ENCODE measurements around the gene TGM4. TPM values are rescaled to one million over a fixed set of nuclear protein-coding genes. Genes with fewer than 3 reads are reported as not detected.

TGM4 gene
- total and polyA plus RNA-seq, 2 donors (not counting 1 experiment from before 2014, with no cell fraction given), result not detected

- POLR2A ChIA-PET, result no interaction called here
Observed at GRCh38 chr3:44930911-44931310, 56.5 kb downstream of the TGM4 start.

GRCh38 chr3:44931791-44932190, 57.4 kb downstream of the TGM4 start:
- intact Hi-C loops (cut with micrococcal nuclease), result no loop called here
- DNase-seq (no peak), ATAC-seq (ENCODE audit: low read depth) (no peak)
- H3K36me3 ChIP-seq (replicated peaks in 1 of 2; ENCODE audit: control extremely low read depth in 1 of 2, control insufficient read depth in 1 of 2, extremely low read depth in 1 of 2, insufficient read depth in 2 of 2, low read length in 1 of 2), result peaks cover 0 to 65% of the 10 kb centered on the region in 2 experiments
- Mint-ChIP-seq H3K4me3 (no peak overlapping the region), H3K27me3 (no peaks in the 10 kb centered on the region), H3K9me3 (ENCODE audit: insufficient read depth) (no peaks in the 10 kb centered on the region), H3K27ac (no peak overlapping the region), H3K4me1 (no peaks in the 10 kb centered on the region)
- no peak overlapping the region for H3K27ac ChIP-seq (ENCODE audit: low read length in 2 of 2)
- H3K4me3 ChIP-seq (ENCODE audit: control extremely low read depth in 1 of 5, extremely low read depth in 1 of 5, insufficient read depth in 1 of 5, low read depth in 2 of 5, low read length in 4 of 5), result no peak overlapping the region
- H2AFZ ChIP-seq (ENCODE audit: insufficient read depth, low read depth, low read length, poor library complexity, severe bottlenecking), result no peak overlapping the region
- no peaks in the 10 kb centered on the region for H3K9me3 ChIP-seq (ENCODE audit: control extremely low read depth in 1 of 3, control insufficient read depth in 2 of 3, insufficient read depth in 1 of 3, low read length in 2 of 3)
- no peaks in the 10 kb centered on the region for H3K27me3 ChIP-seq (replicated peaks in 1 of 4; ENCODE audit: control extremely low read depth in 1 of 4, control insufficient read depth in 3 of 4, insufficient read depth in 4 of 4, low read length in 3 of 4)
- ChIA-PET CTCF (no interaction called here), POLR2A (no interaction called here)
- no peaks in the 10 kb centered on the region for H3K79me2 ChIP-seq (ENCODE audit: control insufficient read depth, insufficient read depth, low read length)
- H3K9ac ChIP-seq (ENCODE audit: low read length), result no peak overlapping the region
- TF ChIP-seq CTCF (IDR thresholded peaks at IDR 0.05) (no peak), EZH2 (IDR thresholded peaks at IDR 0.05; ENCODE audit: borderline replicate concordance, insufficient read depth, low read depth, low read length, poor library complexity, severe bottlenecking) (no peak)
- 100% methylated on average over 1 of the region's 2 CpGs for WGBS (ENCODE audit: insufficient coverage)
- no peak overlapping the region for H3K4me2 ChIP-seq (replicated peaks; ENCODE audit: low read depth, low read length, poor library complexity, severe bottlenecking)
- no peaks in the 10 kb centered on the region for H4K20me1 ChIP-seq (ENCODE audit: control insufficient read depth, insufficient read depth, low read length, poor library complexity, severe bottlenecking)
- H3K4me1 ChIP-seq (ENCODE audit: control insufficient read depth in 2 of 2, insufficient read depth in 2 of 2, low read length in 2 of 2), result no peaks in the 10 kb centered on the region

More at GRCh38 chr3:44930911-44931310, 56.5 kb downstream of the TGM4 start:
- H2AFZ ChIP-seq (ENCODE audit: insufficient read depth, low read depth, low read length, poor library complexity, severe bottlenecking), result no peak overlapping the region
- H3K27ac Mint-ChIP-seq, result no peak overlapping the region
- no peak for DNase-seq
- no peaks in the 10 kb centered on the region for H3K27me3 ChIP-seq (replicated peaks in 1 of 4; ENCODE audit: control extremely low read depth in 1 of 4, control insufficient read depth in 3 of 4, insufficient read depth in 4 of 4, low read length in 3 of 4)
- no peaks in the 10 kb centered on the region for H3K4me1 Mint-ChIP-seq
- H3K9me3 ChIP-seq (ENCODE audit: control extremely low read depth in 1 of 3, control insufficient read depth in 2 of 3, insufficient read depth in 1 of 3, low read length in 2 of 3), result no peaks in the 10 kb centered on the region
- 100% methylated on average over 1 of the region's 2 CpGs for WGBS (ENCODE audit: insufficient coverage)
- no peaks in the 10 kb centered on the region for H3K4me1 ChIP-seq (ENCODE audit: control insufficient read depth in 2 of 2, insufficient read depth in 2 of 2, low read length in 2 of 2)
- no peaks in the 10 kb centered on the region for H4K20me1 ChIP-seq (ENCODE audit: control insufficient read depth, insufficient read depth, low read length, poor library complexity, severe bottlenecking)
- CTCF ChIA-PET, result no interaction called here
- H3K4me2 ChIP-seq (replicated peaks; ENCODE audit: low read depth, low read length, poor library complexity, severe bottlenecking), result no peak overlapping the region
- no peak for TF ChIP-seq CTCF (IDR thresholded peaks at IDR 0.05)
- TF ChIP-seq EZH2 (IDR thresholded peaks at IDR 0.05; ENCODE audit: borderline replicate concordance, insufficient read depth, low read depth, low read length, poor library complexity, severe bottlenecking), result no peak
- H3K4me3 ChIP-seq (ENCODE audit: control extremely low read depth in 1 of 5, extremely low read depth in 1 of 5, insufficient read depth in 1 of 5, low read depth in 2 of 5, low read length in 4 of 5), result no peak overlapping the region
- no peaks in the 10 kb centered on the region for H3K79me2 ChIP-seq (ENCODE audit: control insufficient read depth, insufficient read depth, low read length)
- ATAC-seq (ENCODE audit: low read depth), result no peak
- intact Hi-C loops (cut with micrococcal nuclease), result no loop called here
- peaks cover 0 to 70% of the 10 kb centered on the region in 2 experiments for H3K36me3 ChIP-seq (replicated peaks in 1 of 2; ENCODE audit: control extremely low read depth in 1 of 2, control insufficient read depth in 1 of 2, extremely low read depth in 1 of 2, insufficient read depth in 2 of 2, low read length in 1 of 2)
- no peaks in the 10 kb centered on the region for H3K9me3 Mint-ChIP-seq (ENCODE audit: insufficient read depth)
- H3K27me3 Mint-ChIP-seq, result no peaks in the 10 kb centered on the region
- H3K4me3 Mint-ChIP-seq, result no peak overlapping the region
- no peak overlapping the region for H3K27ac ChIP-seq (ENCODE audit: low read length in 2 of 2)
- H3K9ac ChIP-seq (ENCODE audit: low read length), result no peak overlapping the region
